HG03280 (cell line): ENCODE measurements around the gene GAS7.

Experiments used
- ATAC-seq: cut with Tn5 transposase; IDR thresholded peaks from one replicate; pipeline ENCODE4 v1.9.1; 2021; ENCODE audit warnings: mild to moderate bottlenecking, moderate library complexity; ENCODE audit not compliant: unreplicated experiment

The GAS7 gene

GRCh38 chr17:10198509-10199249 is at the start of gene GAS7:
GAS7 (minus strand) TSS chr17:10198606.
- ATAC-seq, result no peak

GRCh38 chr17:10247810-10248209 is 49.4 kb upstream of the GAS7 start:
- no peak for ATAC-seq

- ATAC-seq, result no peak
Measured at GRCh38 chr17:10243883-10244844, 45.8 kb upstream of the GAS7 start.

GRCh38 chr17:10241781-10242180 is 43.4 kb upstream of the GAS7 start:
- ATAC-seq, result no peak

- ATAC-seq, result no peak
Measured at GRCh38 chr17:10238661-10239060, 40.3 kb upstream of the GAS7 start.

GRCh38 chr17:10234033-10234432 is 35.6 kb upstream of the GAS7 start:
- no peak for ATAC-seq

GRCh38 chr17:10233161-10233560 is 34.8 kb upstream of the GAS7 start:
- no peak for ATAC-seq

- no peak for ATAC-seq
Measured at GRCh38 chr17:10229181-10229580, 30.8 kb upstream of the GAS7 start.

- no peak for ATAC-seq
Measured at GRCh38 chr17:10226930-10227695, 28.7 kb upstream of the GAS7 start.

GRCh38 chr17:10224582-10225195 is 26.3 kb upstream of the GAS7 start:
- no peak for ATAC-seq

GRCh38 chr17:10219193-10219592 is 20.8 kb upstream of the GAS7 start:
- ATAC-seq, result no peak

GRCh38 chr17:10217916-10218315 is 19.5 kb upstream of the GAS7 start:
- ATAC-seq, result no peak

GRCh38 chr17:10216213-10216938 is 18.0 kb upstream of the GAS7 start:
- no peak for ATAC-seq

GRCh38 chr17:10215286-10215685 is 16.9 kb upstream of the GAS7 start:
- ATAC-seq, result no peak

- no peak for ATAC-seq
Measured at GRCh38 chr17:10211666-10212065, 13.3 kb upstream of the GAS7 start.

- ATAC-seq, result no peak
Measured at GRCh38 chr17:10210151-10210574, 11.8 kb upstream of the GAS7 start.

GRCh38 chr17:10208604-10209193 is 10.3 kb upstream of the GAS7 start:
- no peak for ATAC-seq

GRCh38 chr17:10207153-10207552 is 8.7 kb upstream of the GAS7 start:
- no peak for ATAC-seq

- no peak for ATAC-seq
Measured at GRCh38 chr17:10205549-10206185, 7.3 kb upstream of the GAS7 start.
